ENCODE measurements around the gene PLCD1. TPM values are rescaled to one million over a fixed set of nuclear protein-coding genes. Genes with fewer than 3 reads are reported as not detected.
"Not testable (repeated sequence)": the region's sequence is repeated elsewhere in the genome, so short reads cannot be mapped to it uniquely, and the experiment has no call there.

PLCD1 gene
- polyA plus RNA-seq, 1 donor = 10.8 TPM

DNA sequence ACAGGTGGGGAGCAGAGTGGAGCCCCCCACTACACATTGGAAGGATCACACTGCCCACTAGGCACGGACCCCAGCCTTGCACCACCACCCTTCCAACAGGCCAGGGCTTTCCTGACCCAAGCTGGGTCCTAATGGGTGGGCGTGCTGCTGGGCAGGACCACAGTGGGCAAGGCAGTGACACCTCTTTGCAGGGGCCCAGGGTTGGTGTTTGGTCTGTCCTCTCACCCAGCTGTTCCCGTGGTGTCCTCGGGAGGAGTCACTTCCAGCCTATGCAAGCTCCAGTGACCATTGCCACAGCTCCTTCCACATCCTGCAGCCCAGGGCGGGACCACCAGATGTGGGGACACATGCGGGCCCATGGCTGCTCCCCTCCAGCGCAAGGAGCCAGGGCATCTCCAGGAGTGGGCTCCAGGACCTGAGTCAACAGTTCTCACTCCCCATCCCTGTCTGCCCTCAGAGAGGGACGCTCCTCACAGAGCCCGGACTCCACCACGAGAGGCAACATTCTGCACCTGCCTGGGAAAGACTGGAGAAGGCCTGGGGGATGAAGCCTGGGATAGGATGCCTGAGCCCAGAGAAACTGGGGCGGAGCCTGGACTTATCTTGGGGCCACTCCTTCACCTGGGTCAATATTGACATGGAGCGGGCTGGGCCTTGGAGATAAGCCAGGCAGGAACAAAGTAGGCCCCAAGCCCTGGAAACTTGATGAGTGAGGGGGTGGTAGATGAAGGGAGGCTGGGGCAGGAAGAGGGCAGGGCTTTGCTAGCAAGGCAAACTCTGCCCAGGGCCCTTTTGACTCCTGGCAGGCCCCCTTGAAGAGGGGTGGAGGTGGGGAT is 42.7 kb downstream of the PLCD1 start:
- DNase-seq (ENCODE audit: low read depth) = no peak

DNA sequence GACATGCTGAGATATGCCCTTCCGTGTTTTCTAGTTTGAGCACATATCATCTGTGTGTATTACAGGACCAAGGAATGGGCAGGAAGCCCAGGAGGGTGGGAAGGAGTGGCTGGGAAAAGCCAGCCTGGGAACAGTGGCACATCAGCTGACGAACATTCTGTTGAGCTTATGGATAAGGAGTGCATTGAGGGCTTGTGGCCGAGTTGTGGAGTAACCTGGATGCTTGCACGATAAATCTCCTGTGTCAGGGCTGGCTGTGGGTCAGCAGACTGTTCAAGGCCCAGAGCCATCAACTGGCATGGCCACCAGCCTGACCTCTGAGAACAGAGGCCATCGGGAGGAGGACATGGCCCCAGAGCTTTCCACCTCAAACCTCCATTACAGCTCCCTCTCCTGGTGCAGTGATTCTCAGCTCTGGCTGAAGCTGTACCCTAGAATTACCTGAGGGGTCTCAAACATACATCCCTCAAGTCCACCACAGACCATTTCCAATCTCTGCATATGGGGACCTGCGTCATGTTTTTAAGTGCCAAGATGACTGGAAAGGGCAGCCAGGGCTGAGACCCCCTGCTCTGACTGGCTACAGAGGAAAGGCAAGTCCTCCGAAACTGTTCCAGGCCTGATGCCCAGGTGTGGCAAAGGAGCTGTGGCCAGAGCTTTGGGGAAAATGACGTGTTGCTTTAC is 43.7 kb downstream of the PLCD1 start:
- DNase-seq (ENCODE audit: low read depth) = no peak

DNA sequence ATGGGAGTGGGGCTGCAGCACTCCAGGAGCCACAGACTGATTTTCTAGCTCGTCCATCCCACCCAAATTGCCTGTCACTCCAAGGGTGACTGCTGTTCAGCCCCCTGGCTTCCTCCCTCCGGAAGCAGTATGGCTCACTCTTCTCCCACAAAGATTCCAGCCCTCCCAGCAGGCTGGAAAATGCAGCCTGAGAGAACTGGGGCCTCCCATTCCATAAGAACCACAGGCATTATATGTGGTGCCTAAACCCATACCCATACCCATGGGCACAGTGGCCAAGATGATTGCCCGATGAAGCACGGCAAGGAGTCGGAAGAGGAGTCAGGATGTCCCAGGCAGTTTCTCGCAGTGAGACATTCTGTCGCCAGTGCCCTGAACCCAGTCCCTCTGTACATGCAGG is 44.8 kb downstream of the PLCD1 start:
- no peak for DNase-seq (ENCODE audit: low read depth)

DNA sequence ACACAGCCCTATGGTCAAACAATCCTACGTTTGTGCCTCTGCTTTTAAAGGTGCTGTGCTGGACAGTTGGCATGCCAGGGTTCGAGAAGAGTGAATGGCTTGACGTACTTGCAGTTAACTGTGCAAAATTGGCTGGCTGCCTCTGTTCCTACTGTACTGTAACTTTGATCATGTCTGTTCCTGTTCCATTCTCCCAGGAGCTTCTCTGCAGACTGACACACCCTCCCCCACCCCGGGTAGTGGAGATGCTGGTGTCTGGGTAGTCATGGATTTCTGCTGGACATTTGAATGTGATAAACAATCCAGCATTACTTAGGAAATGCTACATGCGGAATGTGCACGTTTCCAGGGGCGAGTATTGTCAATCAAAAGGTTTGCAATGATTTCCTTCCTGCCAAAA is 45.4 kb downstream of the PLCD1 start:
- no peak for DNase-seq (ENCODE audit: low read depth)

DNA sequence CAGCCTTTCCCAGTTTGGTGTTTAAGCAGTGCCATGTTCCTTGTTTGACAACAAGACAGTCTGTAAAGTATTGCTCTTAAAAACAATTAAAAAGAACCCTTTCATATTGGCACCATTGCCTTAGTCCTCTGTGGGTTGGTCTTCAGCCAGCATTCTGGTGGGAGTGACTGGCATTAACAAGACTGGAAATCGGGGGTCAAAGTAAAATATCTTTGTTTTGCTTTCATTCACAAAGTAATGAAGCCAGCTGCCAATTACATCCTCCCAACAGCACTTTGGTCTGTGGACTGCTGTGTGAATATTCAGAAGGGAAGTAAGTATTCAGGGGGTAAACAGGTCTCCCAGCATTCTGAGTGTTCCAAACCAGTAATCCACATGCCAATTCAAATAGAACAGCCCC is 47.1 kb downstream of the PLCD1 start:
- DNase-seq (ENCODE audit: low read depth) = no peak

DNA sequence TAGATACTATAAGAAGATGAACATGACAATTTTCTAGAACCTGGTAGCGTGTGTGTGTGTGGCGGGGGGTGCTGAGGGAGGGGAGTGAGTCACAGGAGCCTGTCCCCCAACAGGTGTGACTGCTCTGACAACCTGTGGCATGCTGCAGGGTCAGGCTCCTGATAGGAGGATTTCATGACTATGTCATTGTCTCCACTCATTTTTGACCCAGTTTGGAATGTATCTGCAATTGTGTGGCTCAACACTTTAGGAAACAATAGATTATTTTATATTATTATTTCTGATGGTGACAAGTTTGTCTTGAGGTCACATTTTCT is 48.1 kb downstream of the PLCD1 start:
- no peak for DNase-seq (ENCODE audit: low read depth)

DNA sequence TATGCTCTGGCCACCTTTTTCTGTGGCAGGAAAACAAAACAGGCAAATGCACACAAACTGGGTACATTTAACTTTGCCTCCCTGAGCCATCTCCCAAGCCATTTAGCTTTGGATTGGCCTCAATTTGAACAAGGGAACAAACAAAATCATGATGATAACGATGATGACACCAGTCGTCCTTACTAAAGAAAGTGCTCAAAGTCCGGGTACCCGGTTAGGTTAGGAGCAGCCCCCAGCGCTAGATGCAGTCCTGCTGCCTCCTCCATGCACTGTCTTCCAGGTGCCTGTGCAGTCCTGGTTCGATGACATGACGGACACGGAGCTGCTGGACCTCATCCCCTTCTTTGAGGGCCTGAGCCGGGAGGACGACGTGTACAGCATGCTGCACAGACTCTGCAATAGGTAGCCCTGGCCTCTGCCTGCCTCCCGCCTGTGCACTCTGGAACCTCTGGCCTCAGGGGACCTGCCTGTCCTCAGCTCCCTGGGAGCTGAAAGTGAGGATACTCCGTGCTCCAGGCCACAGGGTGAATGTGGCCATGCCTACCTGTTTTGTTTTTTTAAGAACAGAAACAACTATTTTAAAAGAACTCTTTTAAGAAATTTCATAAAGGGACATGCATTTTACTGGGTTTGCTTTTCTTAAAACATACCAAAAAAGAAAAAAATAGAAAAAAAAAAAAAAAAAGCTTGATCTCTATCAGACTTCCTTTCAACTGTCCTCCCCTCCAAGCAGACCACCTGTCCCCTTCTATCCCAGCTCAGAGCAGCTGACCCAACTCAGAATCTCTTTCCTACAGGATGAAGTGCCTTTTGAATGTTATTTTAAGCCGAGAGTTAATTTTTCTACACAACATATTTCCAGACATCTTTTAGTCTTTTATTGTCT is 48.7 kb downstream of the PLCD1 start:
- no peak for DNase-seq (ENCODE audit: low read depth)

DNA sequence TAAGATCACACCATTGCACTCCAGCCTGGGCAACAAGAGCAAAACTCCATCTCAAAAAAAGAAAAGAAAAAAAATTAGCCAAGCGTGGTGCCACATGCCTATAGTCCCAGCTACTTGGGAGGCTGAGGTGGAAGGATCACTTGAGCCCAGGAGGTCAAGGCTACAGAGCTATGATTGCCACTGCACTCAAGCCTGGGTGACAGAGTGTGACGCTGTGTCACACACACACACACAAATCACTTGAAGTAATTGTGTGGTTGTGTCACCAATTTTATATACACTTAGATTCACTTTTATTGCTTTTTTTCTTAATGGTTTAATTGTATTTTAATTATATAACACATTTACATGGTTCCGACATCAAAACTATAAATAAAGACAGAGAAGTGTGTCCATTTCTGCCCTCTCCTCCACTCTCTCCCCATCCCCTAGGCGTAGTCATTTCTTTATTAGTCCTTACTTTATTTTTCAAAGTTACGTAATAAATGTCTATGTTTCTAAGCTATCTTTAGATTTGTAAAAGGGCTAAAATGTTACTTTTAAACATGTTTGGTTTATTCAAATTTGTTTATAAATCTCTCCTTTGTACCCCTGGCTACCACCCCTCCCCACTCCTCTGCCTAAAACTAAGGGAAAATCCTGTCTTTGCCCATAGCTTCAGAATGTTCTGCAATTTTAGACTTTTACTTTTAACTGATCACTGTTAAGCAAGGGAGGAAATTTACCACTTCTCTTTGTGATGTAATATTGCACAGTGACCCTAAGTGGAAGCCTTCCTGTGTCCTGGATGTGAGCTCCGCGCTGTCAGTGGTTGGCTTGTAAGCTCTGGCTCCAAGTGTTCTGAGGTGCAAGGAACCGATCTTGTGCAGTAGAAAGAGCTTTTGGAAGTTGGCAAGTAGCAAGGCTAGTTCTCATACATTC is 49.6 kb downstream of the PLCD1 start:
- no peak for DNase-seq (ENCODE audit: low read depth)

DNA sequence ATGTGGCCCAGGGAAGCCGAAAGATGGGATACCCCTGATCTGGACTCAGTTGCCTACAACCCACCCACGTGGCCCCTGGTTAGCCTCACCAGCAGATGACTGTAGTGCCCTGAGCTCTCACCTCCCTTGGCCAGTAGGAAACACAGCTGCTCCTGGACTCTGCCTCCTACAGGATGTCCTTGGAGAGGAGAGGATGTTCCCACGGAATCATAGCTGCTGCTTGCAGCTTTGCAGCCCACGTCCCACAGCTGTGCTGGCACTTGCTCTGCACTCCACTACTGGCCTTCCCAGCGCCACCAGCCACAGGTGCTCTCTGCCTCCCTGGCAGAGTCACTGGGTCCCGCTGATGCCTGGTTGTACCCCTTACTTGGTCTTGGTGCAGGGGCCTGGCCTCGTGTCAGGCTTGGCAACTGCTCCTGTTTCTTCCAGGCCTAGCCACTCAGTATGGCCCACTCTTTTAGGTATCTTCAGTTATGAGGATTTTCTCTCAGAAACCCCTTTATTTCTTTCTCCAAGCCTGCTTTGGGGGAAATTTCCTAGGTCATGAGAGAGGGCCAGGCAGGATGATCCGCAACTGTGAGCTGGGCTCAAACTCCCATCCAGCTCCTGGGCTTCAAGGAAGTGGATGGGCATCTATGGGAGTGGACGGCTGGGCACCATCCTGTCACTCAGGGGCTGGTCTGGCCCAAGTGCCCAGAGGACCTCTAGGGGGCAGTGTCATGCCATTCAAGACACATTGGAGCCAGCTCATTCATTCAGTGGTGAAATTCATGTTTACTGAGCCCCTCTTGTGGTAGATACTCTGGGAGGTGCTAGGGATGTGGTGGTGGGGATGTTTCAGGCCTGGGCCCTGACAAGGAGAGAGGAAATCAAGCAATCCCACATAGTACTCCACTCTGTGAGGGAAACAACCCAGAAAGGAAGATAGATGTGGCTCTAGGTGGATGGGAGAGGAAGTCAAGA is 55.0 kb downstream of the PLCD1 start:
- DNase-seq (ENCODE audit: low read depth) = no peak

DNA sequence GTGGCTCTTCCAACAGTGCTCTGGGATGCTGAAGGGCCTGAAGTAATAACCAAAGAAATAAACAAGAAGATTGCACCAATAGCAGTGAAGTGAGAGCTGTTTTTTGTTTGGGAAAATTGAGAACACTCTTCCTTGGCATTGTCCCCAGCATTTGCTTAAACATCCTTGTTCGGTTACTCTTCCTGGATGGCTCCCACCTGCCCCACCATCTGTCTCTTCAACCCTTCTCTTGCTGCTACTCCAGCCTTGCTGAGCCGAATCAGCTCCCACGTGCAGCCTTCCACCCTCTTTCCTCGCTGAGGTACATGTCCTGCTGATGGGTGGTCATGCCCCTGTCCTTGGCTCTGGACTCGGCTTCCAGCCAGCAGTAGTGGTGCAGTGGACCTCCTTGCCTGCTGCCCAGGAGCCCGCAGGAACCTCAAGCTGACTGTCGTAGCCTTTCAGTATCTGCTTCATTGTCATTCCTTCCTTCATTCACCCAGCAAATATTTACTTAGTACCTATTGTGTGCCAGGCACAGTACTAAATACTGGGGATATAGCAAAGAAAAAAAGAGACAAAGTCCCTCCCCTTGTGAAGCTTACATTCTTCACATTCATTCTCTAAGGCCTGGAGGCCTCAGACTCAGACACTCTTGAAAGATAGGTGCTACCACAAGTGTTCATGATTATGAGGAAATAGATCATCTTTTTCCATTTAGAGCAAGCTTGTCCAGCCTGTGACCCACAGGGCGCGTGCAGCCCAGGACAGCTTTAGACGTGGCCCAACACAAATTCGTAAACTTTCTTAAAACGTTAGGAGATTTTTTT is 56.0 kb downstream of the PLCD1 start:
- no peak for DNase-seq (ENCODE audit: low read depth)

DNA sequence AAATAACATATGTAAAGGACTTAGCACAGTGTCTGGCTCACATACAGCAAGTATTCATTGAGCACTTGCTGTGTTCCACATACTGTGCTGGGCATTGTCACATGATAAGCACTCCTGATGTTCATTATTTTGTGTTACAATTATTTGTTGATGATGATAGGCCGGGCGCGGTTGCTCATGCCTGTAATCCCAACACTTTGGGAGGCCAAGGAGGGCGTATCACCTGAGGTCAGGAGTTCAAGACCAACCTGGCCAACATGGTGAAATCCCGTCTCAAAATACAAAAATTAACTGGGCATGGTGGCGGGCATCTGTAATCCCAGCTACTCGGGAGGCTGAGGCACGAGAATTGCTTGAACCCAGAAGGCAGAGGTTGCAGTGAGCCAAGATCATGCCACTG is 57.4 kb downstream of the PLCD1 start:
- not testable (repeated sequence) for DNase-seq (ENCODE audit: low read depth)

DNA sequence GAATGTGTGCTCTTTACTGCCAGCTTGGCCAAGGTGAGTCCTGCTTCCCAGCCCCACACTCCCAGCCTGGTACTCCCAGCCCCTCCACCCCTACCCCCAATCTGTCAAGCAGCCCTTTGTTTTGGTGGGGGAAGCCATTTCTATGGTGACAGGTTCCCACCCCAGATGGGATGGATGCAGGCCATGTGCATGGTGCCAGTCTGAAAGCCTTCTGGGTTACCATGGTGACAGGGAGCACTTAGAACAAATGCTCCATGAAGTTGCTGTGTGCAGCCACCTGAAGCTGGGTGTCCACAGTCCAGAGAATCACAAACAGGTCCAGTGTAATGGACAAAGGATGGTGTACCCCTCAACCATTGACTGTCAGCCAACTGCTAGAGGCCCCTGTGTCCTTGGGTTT is 58.0 kb downstream of the PLCD1 start:
- DNase-seq (ENCODE audit: low read depth) = no peak

DNA sequence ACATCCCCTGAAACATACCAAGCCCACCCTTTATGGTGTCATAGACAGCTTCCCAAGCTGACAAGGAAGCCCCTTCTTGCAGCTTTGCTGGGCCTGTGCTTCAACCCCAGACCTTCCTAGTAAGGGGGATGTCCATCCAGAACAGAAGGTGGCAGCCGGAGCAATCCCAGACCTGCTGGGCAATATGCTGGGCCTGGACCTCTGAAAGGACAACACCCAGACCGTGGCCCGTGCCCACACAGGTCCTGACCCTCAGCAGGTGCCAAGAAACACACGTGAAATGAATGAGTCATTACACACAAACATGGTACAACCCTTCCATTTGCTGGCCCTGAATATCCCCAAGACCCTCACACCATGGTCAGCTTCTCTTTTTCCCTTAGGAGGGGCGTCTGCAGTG is 58.6 kb downstream of the PLCD1 start:
- DNase-seq (ENCODE audit: low read depth) = no peak

DNA sequence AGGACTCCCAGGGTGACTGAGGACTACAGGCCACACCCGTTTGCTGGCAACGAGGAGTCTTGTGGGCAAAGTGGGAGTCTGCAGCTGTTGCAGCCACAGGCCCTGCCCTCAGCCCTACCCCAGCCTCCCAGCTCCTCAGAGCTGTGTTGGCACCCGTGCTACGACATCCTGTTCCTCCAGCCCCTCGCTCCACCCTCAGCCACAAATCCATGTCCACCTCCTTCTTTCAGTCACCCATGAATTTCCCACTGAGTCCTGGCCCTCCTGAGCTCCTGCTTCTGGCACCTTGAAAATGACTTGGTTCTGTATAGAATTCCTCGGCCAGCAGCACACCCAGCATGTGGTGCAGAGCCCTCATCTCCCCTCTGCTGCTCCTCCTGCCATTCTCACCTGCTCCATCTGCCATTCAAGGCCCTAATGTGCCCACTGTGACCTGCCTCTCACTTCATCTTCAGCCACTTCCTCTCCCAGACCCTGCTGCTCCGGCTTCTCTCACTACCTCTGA is 59.8 kb downstream of the PLCD1 start:
- DNase-seq (ENCODE audit: low read depth) = no peak

DNA sequence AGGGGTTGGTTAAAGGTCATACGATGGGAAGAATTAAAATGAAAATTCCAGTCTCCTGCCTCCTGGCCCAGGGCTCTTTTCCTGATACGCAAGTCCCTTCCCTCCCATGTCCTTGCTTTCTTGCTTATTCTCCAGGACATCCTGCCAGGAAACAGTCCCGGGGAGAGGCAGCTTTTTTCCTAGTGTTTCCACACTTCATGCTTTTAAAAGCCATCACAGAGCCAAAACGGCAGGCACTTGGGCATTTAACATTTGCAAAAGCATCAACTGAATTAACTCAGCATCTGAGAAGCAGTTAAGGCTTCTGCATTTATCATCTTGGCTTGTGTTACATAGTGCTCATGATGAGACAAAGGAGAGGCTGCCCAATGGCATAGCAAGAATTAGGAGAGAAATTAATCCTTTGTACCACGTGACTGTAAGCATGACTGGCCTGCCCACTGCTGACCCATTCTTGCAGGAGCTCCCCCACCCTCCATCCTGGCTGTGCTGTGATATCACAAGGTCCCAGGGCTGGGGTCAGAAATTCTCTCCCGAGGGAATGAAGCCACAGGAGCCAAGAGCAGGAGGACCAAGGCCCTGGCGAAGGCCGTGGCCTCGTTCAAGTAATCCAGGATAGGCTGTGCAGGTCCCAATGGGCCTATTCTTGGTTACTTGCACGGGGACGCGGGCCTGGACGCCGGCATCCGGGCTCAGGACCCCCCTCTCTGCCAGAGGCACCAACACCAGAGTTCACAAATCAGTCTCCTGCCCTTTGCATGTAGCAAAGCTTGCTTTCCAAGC is 60.4 kb downstream of the PLCD1 start:
- no peak for DNase-seq (ENCODE audit: low read depth)

DNA sequence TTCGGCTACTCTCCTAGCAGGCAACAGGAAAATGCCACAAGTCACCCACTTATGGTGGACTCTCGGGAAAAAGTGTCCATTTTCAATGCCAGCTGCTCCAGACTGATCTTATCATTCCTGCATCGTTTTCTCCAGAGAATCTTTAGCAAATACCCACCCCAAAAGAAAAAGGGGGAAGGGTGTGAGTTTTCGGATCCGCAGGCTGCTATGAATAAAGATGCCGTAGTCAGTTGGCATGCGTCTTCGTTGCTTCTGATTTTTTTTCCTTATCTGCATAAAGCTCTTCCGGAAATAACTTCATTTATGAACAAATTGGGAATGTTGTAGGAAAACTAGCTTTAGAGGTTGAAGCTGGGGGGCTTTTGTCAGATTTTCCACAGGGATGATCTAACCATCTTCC is 61.2 kb downstream of the PLCD1 start:
- no peak for DNase-seq (ENCODE audit: low read depth)

DNA sequence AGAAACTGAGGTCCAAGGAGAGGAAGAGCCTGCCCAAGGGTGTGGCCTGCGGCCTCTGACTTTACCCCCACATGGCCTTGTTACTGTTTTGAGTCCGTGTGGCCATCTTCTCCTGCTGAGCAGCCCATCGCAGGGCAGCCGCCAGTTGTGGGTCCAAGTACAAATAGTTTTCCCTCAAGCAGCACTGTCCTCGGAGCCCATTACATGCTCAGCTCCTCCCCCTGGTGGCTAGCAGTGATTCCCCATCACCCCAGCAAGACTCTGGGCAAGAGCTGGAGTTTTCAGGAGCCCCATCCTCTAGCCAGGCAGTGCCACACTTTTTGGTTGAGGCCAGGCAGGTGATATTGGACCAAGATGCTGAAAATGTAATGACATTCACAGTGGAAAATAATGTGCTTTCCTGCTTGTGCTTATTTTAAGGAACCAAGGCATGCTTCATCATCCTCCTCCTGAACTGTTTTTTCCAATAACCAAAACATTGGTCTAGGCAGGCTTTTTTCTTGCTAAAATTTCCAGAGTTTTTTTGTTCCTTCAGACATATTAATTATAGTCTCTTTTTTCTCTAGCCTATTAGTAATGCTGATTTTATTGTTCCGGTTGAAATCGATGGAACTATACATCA is 62.1 kb downstream of the PLCD1 start:
- no peak for DNase-seq (ENCODE audit: low read depth)

DNA sequence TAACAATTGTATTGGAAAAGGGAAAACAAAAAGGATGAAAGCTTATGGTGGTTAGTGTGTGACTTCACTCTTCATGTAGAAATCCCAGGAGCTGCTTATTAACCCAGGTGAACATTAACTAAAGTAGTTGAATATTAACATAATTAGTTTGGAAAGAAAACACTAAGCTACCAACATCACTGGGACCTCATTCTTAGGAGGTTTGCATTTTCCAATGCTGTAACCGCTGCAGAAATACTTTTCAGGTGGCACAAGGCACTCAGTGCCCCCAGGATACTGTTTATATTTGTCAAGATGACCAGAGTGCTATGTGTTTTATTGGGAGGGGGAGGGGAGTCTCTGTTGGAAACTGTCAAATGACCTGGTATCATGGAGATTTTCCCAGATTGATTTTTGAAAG is 64.7 kb downstream of the PLCD1 start:
- no peak for DNase-seq (ENCODE audit: low read depth)

Data from forelimb muscle (tissue), 1 donor.